Activated CD4-positive, alpha-beta T cell treated with anti-CD3 and anti-CD28 coated beads for 4 hours (primary cell): ENCODE measurements around the gene TRPV4.

Source experiments
- DNase-seq, 2 donors: peaks; one replicate each; pipeline ENCODE4 v3.0.0-alpha.2; 2020

TRPV4 gene

DNA sequence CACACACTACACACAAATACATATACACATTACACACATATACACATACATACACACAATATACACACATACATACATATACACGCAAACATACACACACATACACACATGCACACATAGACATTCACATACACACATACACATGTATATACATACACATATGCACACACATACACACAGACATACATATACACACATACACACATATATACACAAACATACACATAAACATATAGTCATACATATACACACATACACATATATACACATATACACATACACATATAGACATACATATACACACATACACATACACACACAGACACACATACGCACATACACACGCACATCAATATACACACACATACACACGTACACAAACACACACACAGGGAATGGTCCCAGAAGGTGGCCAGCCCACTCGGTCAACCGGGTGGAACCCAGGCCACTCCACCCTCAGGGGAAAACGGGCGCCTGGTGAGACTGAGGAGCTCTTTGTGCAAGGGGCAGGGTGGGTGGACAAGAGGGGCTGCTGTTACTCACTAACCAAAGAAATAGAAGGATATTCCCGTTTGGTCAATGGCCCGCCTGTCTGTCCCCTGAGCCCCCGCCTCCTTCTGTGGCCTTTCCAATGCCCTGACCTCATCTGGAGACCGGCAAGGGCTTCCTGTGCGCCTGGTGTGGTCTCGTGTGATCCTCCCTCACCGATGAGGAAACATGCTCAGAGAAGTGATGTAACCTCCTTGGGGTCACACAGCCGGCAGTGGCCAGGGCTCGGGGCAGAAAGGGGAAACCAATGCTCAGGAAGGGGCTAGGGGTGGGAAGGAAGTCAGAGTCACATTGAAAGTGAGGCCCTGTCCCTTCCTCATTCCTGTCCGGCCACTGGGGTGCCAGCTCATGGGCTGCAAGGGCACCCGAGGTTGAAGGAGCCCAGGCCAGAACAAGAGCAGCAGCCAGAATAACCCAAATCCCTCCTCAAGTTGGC lies 5.3 kb downstream of the TRPV4 start:
- no peak for DNase-seq

DNA sequence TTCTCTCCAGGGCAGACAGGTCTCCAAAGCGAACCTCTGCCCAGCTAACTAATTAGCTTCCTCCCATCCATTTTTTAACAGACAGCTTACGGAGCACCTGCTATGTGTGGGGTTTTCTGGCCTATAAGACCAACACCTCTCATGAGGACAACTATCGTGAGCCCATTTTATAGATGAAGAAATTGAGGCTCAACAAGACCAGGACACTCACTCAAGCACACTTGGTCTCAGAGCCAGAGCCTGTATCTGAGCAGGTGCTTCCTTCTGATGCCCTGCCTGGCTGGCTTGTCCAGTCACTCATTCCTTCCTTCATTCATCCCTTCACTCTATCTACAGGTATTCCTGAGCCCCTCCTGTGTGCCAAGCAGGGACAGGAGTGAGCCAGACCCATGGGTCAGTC lies 6.1 kb downstream of the TRPV4 start:
- DNase-seq: no peak

DNA sequence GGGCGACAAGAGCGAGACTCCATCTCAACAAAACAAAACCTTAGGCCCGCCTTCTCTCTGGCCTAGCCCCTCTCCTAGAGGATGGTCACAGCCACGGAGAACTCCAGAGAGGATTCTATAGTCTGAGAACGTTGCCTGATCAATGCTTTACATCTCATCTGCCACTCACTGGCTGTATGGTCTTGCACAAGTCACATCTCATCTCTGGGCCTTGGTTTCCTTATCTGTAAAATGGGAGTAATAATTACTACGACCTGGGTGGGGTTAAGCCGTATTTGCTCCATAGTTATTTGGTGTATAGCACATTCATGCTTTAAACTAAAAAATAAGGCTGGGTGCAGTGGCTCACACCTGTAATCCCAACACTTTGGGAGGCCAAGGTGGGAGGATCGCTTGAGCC lies 8.5 kb downstream of the TRPV4 start:
- DNase-seq: no peak

DNA sequence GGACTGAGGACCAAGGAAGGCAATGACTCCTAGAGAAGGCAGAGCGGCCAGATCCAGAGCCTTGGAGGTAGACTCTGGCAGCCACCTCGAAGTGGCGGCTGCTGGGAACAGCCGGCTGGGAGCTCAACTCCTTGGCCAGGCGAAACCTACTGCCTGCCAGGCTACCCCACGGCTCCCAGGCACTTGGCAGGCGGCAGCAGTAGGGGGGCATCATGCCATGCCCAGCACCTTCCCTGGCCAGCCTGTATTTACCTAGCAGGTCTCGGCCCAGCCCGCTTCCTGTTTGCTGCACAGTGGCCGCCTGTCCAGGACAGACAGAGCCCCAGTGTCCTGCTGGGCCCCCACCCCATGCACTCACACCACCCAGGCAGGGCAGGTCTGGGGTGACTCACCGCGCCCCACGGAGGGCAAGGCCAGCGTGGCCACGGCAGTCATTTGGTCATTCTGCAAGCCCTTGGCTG lies 10.2 kb downstream of the TRPV4 start:
- no peak for DNase-seq

DNA sequence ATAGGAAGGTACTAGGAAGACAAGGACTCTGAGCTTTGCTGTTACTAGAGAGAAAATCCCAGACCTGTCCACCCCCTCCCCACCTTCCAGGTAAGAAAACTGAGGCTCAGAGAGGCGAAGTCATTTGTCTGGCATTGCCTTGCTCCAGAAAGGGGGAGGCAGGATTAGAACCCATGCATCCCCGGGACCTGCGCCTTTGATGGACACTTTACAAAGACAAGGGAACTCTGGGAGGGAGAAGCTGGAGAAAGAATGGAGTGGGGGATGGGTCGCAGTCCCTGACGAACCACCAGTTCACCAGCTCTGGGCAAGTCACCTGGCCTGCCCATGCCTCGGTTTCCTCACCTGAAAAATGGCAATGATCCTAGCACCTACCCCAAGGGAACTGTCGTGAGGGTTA lies 10.8 kb downstream of the TRPV4 start:
- no peak for DNase-seq

DNA sequence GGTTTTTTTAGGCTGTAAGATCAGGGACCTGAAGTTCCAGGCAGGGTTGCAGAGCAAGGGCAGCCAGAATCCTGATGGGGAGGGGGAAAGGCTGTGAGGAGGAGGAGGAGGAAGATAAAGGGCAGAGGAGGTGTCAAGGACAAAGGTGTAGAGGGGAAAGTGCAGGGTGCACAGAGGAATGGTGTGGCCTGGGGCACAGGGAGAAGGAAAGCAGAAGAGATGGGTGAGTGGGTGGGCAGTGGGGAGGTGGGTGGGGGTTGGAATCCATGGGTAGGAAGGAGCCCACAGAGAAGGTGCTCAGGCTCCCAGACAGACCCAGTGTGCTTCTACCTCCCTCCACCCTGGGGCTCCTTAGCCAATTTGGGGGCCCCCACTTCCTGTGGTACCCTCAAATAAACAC lies 11.2 kb downstream of the TRPV4 start:
- no peak for DNase-seq

DNA sequence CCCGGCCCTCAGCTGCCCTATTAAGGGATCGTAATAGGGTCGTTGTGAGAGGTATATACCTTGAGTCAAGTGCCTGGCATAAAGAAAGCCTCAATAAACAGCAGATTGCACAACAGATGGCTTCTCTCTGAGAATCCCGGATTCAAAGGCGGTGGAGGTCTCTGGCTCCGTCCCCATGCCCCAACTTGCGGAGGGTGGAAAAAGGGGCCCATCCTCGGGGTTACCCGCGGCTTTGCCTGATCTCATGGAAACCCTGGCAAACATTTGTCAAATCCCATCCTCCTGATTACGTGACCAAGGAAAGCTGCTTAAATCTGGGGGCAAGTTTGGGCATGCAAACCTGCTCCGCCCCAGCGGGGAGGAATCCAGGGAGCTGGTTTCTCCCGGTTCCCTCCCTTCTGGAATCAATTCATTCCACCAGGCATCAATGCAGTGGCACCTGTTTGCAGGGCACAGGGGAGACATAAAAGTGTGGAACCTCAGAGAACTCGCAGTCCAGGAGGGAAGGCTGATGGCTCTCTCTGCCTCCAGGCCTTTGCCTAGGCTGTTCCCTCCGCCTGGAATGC lies 12.3 kb downstream of the TRPV4 start:
- DNase-seq: no peak

DNA sequence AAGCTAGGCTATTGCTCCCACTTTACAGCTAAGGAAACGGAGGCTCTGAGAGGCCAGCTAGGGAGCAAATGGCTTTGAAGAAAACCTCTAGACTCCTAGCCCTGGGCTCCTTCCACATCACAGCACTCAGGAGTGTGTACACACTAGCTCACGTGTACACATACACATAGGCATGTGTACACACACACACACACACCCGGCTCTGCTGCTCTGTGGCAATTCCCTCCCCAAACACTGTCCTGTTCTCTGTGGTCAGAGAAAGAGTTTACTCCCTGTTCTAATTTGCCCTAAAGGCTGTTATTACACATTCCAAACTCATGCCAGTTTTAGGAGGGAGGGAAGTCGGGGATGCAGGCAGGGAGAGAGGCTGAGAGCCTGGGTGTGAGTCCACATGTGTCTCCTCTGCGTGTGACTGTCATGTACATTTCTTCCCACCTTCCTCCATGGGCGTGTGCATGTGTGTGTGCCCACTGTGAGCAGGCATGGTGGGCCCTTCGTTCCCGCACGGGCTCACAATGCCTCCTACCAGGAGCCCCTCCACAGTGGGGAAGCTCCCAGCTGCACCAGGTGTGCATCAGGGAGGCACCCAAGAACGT lies 14.2 kb downstream of the TRPV4 start:
- DNase-seq: no peak

DNA sequence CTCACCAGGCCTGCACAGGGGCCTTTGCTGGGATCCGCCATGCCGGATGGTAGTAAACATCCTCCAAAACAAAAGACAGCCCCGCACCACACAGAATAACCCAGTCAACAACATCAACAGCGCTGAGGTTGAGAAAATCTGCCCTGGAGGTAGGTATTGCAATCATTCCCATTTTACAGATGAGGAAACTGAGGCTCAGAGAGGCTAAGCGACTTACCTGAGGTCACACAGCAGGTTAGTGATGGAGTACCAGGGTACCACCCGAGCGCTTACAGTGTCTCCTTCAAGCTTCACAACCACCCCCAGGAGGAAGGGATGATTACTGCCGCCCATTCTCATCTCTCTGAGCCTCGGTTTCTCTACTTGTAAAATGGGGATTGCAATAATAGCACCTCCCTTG lies 14.9 kb downstream of the TRPV4 start:
- DNase-seq: no peak

DNA sequence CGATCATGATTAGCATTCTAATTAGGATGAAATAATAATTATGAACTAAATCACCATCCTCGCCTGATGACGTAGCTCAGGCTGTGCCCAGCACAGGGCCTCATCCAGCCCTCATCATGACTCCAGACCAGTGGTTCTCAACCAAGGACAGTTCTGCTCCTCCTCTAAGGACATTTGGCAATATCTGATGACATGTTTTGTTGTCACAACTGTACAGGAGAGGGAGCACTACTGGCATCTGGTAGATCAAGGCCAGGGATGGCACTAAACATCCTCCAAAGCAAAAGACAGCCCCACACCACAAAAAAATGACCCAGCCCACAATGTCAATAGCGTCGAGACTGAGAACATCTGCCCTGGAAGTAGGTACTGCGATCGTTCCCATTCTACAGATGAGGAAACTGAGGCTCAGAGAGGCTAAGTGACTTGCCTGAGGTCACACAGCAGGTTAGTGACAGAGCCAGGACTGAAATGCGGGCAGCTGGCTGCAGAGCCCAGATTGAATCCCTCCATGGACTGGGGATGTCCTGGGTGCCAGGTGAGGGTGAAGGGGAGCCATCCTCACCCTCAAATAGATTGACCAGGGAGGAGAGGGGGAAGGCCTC lies 15.5 kb downstream of the TRPV4 start:
- no peak for DNase-seq

DNA sequence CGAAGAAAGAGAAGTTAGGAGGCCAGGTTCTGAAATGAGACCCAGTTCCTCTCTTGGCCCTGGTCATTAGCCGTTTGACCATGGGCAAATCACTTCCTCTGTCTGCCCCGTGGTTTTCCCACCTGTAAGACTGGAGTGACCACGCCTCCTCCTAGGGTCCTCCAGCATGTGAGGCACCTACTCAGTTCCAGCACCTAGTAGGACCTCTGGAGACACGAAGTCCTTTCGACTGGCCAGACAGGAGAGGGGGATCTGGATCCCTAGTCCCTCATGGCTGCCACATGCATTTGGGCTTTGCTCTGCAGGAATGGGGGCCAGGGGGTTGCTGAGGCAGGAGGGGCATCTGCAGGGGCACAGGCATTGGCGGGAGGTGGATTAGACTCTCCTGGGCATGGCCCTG lies 16.3 kb downstream of the TRPV4 start:
- DNase-seq: no peak

DNA sequence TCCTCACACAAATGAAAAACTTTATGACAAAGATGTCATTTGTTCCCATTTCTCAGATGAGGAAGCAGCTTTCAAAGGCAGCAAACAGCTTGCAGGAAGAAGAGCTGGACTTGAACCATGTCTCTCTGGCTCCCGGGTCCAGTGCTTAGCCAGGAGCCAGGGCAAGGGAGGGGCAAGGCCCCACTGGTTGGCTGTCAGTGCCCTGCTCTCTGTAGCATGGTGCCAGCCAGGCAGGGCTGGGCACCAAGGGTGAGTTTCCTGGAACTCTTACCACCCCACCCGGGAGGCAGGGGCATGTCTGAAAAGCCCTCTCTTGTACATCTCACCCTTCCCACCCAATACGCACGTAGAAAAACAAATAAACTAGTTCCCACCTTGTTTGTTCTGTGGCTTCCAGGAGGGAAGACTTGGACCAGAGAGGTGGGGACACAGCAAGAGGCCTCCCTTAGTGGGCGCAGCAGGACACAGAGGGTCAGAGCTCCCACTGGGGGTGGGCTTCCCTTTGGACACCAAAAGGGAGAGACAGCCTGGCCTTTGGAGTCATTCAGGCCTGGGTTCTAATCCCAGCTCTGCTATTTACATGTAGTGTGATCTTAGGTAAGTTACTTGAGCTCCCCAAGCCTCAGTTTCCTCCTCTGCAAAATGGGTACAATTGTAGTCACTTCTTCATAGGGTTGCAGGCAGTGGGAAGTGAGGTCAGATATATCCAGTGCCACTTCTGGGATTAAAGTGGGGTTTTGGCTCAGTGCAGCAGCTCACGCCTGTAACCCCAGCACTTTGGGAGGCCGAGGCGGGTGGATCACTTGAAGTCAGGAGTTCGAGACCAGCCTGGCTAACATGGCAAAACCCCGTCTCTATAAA lies 17.2 kb downstream of the TRPV4 start:
- no peak for DNase-seq

DNA sequence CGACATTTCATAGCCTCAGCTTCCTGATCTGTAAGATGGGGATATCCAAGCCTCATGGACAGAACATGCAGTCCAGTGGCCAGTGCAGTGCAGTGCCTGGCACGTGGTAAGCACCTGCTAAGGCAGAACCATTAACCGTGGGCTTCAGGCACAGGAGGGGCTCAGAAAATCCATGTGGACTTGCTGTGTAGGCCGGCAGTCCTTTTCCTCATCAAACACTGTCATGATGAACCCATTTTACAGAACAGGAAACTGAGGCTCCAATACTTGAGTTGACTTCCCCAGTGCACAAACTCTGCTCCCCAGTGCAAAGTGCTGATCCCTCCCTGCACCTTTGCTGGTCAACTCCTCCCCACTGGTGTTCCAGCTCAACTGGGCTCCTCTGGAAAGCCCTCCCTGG lies 18.0 kb downstream of the TRPV4 start:
- DNase-seq: no peak

DNA sequence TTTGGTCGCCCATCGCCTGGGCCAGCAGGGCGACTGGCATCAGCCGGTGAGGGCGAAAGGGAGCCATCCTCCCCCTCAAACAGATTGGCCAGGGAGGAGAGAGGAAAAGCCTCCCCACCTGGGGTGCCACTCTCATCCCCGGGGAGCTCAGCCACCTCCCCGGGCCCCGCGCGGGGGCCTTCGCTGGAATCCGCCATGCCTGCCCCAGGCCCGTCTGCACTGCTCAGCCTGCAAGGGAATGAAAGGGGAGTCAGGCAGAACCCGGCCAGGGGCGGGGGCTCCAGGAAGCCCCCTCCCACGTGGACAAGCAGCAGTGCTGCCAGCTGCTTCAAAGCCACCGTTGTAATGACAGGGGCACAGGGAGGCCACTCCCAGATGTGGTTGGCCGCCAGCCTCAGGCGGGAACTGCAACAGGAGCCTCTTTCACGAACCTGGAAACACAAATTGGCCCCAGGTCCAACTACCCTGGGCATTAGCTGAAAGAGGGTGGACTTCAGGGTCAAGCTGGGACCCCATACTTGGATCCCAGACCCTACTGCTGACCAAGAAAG lies 18.5 kb downstream of the TRPV4 start:
- DNase-seq: no peak

DNA sequence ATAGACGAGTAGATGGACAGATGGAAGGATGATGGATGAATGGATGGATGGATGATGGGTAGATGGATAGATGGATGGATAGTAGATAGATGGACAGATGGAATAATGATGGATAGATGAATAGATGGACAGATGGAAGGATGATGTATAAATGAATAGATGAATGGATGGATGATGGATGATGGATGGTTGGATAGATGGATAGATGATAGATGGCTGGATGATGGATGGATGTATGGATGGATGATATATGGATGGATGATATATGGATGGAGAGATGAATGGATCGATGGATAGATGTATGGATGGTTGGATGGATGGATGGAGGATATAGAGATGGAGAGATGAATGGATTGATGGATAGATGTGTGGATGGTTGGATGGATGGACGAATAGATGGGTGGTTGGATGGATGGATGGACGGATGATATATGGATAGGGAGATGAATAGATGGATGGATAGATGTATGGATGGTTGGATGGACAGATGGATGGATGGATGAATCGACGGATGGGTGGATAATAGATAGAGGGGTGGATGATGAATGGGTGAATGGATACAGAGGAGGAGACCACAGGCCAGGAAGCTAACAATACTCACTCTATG lies 19.3 kb downstream of the TRPV4 start:
- no peak for DNase-seq

DNA sequence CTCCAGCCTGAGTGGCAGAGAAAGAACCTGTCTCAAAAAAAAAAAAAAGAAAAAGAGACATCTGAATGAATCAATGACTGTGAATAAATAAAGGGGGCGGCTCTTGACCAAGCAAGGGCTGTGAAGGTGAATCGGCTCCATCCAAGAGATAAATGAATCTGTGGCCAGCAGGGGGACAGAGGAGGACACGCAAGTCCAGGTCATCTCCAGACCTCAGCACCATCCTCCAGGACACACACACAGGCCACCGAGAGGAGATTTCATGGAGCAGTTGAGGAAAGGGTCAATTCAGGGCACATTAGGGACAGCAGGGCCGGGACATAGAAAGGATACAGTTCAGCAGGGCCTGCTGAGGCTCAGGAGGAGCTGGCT lies 21.6 kb downstream of the TRPV4 start:
- DNase-seq: no peak

DNA sequence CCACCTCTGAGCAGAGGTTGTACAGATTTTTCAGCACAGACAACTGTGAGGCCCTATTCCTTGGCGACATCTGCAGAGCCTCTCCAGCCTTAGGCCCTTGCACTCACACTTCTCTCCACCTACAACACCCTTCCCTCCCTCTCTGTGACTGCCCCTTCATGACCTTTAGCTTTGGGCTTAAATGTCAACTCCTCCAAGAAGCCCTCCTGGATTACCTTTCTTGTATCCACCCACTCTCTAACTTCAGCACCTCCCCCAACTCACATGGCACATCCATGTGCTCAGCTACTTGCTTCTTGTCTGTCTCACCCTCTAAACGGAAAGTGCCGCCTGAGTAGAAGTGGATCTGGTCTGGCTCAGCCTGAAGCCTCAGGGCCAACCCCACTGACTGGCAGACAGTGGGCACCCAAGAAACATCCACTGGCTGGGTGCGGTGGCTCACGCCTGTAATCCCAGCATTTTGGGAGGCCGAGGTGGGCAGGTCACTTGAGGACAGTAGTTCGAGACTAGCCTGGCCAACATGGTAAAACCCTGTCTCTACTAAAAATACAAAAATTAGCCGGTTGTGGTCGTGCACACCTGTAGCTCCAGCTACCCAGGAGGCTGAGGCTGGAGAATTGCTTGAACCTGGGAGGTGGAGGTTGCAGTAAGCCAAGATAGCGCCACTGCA lies 22.1 kb downstream of the TRPV4 start:
- DNase-seq: no peak

DNA sequence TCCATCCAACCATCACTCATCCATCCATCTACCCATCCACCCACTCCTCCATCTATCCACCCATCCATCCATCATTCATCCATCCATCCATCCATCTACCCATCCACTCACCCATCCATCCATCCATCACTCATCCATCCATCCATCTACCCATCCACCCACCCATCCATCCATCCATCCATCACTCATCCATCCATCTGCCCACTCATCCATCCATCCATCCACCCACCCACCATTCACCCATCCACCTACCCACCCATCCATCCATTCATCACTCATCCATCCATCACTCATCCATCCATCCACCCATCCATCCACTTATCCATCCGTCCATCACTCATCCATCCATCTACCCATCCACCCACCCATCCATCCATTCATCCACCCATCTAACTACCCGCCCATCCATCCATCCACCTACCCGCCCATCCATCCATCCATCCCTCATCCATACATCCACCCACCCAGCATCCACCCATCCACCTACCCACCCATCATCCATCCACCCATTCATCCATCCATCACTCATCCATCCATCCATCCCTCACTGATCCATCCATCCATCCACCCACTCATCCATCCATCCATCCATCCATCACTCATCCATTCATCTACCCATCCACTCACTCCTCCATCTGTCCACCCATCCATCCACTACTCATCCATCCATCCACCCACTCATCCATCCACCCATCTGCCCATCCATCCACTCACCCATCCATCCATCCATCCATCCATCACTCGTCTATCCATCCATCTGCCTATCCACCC lies 24.1 kb downstream of the TRPV4 start:
- no peak for DNase-seq

DNA sequence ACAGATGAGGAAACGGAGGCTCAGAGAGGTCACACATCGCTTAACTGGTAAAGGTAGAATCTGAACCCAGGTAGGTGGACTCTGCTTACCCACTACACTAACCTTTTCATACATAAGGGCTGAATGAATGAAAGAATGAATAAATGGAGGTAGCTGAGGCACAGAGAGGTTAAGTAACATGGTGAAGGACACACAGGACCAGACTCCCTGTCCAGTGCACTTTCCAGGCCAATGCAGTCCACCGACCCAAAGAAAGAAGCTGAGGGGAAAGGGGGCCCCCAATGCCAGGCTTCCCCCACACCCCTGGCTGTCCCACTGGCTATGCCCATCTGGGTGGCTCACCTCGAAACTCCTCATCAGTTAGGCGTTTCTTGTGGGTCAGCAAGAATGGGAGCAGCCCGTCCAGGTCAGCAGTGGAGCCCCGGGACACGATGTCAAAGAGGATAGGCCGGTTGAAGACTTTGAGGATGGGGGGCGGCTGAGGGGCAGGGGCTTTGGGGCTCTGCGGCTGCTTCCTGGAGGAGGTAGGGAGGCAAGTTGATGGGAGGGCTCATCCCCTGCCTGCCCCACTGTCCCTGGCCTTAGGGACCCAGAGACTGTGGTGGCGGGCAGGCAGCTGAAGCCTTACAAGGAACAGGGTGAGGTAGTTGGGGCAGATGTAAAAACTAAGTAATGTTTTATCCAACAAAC lies 25.1 kb downstream of the TRPV4 start:
- DNase-seq: no peak
